ENCODE measurements around the gene NT5C1A.

DNA sequence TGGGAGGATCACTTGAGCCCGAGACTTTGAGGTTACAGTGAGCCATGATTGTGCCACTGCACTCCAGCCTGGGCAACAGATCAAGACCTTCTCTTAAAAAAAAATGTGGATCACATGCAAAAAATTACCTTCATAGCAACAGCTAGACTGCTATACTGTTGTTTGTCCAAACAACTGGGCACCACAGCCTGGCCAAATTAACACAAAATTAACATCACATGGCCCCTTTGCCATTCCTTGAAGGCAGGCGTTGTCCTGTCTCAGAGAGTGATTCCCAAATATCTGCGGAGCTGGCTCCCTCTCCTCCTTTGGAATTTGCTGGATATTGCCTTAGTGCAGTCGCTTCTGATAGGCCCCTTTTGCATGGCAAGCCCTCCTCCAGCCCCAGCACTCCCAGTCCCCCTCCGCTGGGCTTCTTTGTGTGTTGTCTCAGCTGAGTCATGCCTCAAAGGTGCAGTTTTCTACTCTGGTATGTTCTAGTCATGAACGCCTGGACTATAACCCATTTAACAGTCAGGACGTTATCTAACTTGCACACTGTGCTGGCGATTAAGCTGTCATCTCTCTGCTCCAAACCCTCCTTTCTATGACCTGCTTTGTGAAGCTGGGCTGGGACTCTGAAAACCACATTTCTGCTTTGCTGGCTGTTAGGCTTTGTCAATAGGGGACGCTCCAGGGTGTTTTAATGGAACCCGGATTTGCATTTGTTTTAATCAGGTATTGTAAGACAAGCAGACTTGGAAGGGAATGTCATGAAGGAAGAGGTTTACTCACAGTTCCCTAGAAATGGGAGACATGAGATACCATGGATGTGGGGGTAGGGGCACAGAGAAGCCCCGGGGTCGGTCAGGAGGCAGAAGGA, 39.4 kb upstream of the NT5C1A start:
- TF ChIP-seq, protein P1, sequence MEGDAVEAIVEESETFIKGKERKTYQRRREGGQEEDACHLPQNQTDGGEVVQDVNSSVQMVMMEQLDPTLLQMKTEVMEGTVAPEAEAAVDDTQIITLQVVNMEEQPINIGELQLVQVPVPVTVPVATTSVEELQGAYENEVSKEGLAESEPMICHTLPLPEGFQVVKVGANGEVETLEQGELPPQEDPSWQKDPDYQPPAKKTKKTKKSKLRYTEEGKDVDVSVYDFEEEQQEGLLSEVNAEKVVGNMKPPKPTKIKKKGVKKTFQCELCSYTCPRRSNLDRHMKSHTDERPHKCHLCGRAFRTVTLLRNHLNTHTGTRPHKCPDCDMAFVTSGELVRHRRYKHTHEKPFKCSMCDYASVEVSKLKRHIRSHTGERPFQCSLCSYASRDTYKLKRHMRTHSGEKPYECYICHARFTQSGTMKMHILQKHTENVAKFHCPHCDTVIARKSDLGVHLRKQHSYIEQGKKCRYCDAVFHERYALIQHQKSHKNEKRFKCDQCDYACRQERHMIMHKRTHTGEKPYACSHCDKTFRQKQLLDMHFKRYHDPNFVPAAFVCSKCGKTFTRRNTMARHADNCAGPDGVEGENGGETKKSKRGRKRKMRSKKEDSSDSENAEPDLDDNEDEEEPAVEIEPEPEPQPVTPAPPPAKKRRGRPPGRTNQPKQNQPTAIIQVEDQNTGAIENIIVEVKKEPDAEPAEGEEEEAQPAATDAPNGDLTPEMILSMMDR (IDR thresholded peaks at IDR 0.05; ENCODE audit: poor library complexity): no peak
- TF ChIP-seq EZH2 (IDR thresholded peaks at IDR 0.05; ENCODE audit: borderline replicate concordance): no peak
- TF ChIP-seq EZH2phosphoT487 (IDR thresholded peaks at IDR 0.05; ENCODE audit: low read depth, severe bottlenecking, unreplicated experiment): no peak

Measured in hepatocyte (in vitro differentiated cells).